ENCODE data around the gene FOXP1. TPM values are rescaled to one million over a fixed set of nuclear protein-coding genes. Genes with fewer than 3 reads are reported as not detected.

FOXP1 gene
- total and polyA plus RNA-seq, 2 of the 8 experiments (the other 6 are each of a cell fraction or from before 2014, with no cell fraction given), result 13.9 to 25.4 TPM

- no peak for TF ChIP-seq SRF (IDR thresholded peaks at IDR 0.05; ENCODE audit: low read depth, low read length)
- TF ChIP-seq TBP (IDR thresholded peaks at IDR 0.05; ENCODE audit: low read depth, low read length), result no peak
- TF ChIP-seq FOSL1 (IDR thresholded peaks at IDR 0.05; ENCODE audit: insufficient read depth, low read depth, low read length), result no peak
- no peak for TF ChIP-seq JUND (IDR thresholded peaks at IDR 0.05; ENCODE audit: low read length)
Measured at GRCh38 chr3:71092665-71093064, 490.9 kb downstream of the FOXP1 start (continued).

All from H1 (cell line).